Mesenchymal stem cell (in vitro differentiated cells and primary cell): ENCODE results near the gene SOX6.

ENCODE experiments used
- DNase-seq: peaks from one replicate; pipeline ENCODE4 v3.0.0-alpha.2; 2013
- H2AFZ ChIP-seq: one replicate; pipeline ENCODE4 v1.6.1; 2013; ENCODE audit warnings: low read depth, mild to moderate bottlenecking, control low read depth, inconsistent platforms, low read length, moderate library complexity
- H2AK5ac ChIP-seq: 2 replicates; pipeline ENCODE4 v1.6.1; 2013; ENCODE audit warnings: low read length, moderate library complexity, mild to moderate bottlenecking, inconsistent platforms; ENCODE audit not compliant: severe bottlenecking
- H2BK120ac ChIP-seq: one replicate; pipeline ENCODE4 v1.6.1; 2013; ENCODE audit warnings: low read depth, mild to moderate bottlenecking, inconsistent platforms, low read length, moderate library complexity
- H2BK12ac ChIP-seq, 2 experiments: one replicate each; pipeline ENCODE4 v1.6.1; 2013; ENCODE audit warnings: inconsistent platforms in 2 of 2, low read length in 2 of 2, mild to moderate bottlenecking in 2 of 2, moderate library complexity in 2 of 2, control low read depth in 1 of 2
- H2BK15ac ChIP-seq: one replicate; pipeline ENCODE4 v1.6.1; 2013; ENCODE audit warnings: mild to moderate bottlenecking, low read depth, inconsistent platforms; ENCODE audit not compliant: poor library complexity, severe bottlenecking
- H2BK5ac ChIP-seq: 2 replicates; pipeline ENCODE4 v1.6.1; 2013; ENCODE audit warnings: low read depth, mild to moderate bottlenecking, low read length, control low read depth, inconsistent platforms; ENCODE audit not compliant: poor library complexity, severe bottlenecking
- H3K14ac ChIP-seq, 2 experiments: one replicate each; pipeline ENCODE4 v1.6.1; 2013; ENCODE audit warnings: inconsistent platforms in 2 of 2, low read length in 2 of 2, control low read depth in 1 of 2, mild to moderate bottlenecking in 1 of 2, moderate library complexity in 1 of 2
- H3K18ac ChIP-seq, 2 experiments: one replicate each; pipeline ENCODE4 v1.6.1; 2013; ENCODE audit warnings: inconsistent platforms in 2 of 2, low read length in 2 of 2, control low read depth in 1 of 2, low read depth in 1 of 2, mild to moderate bottlenecking in 1 of 2
- H3K23ac ChIP-seq, 2 experiments: one replicate each; pipeline ENCODE4 v1.6.1; 2013; ENCODE audit warnings: inconsistent platforms in 2 of 2, low read length in 2 of 2, mild to moderate bottlenecking in 2 of 2, moderate library complexity in 2 of 2, control low read depth in 1 of 2
- H3K27ac ChIP-seq: 2 replicates; pipeline ENCODE4 v1.5.1; 2013; ENCODE audit warnings: mild to moderate bottlenecking, moderate library complexity, low read length, control low read depth, inconsistent platforms; ENCODE audit not compliant: poor library complexity, severe bottlenecking
- H3K27me3 ChIP-seq, 2 experiments: 2 replicates each; pipeline versions ENCODE4 v1.6.1 to v1.7.0; 2013; ENCODE audit warnings: low read length in 2 of 2, mild to moderate bottlenecking in 2 of 2, moderate library complexity in 2 of 2, control low read depth in 1 of 2, inconsistent platforms in 1 of 2; ENCODE audit not compliant: control insufficient read depth in 1 of 2, insufficient read depth in 1 of 2
- H3K36me3 ChIP-seq, 2 experiments: 2 replicates each; pipeline versions ENCODE4 v1.6.1 to v1.7.0; 2013; ENCODE audit warnings: low read length in 2 of 2, control low read depth in 1 of 2, inconsistent platforms in 1 of 2, low read depth in 1 of 2, mild to moderate bottlenecking in 1 of 2; ENCODE audit not compliant: insufficient read depth in 2 of 2, control insufficient read depth in 1 of 2
- H3K4ac ChIP-seq, 2 experiments: one replicate each; pipeline ENCODE4 v1.6.1; 2013; ENCODE audit warnings: inconsistent platforms in 2 of 2, low read length in 2 of 2, mild to moderate bottlenecking in 2 of 2, moderate library complexity in 2 of 2, control low read depth in 1 of 2, low read depth in 1 of 2
- H3K4me1 ChIP-seq: 2 replicates; pipeline ENCODE4 v1.6.1; 2013; ENCODE audit warnings: low read depth, low read length, control low read depth; ENCODE audit not compliant: control insufficient read depth, insufficient read depth
- H3K4me2 ChIP-seq: 2 replicates; pipeline ENCODE4 v1.6.1; 2013; ENCODE audit warnings: low read length, mild to moderate bottlenecking, inconsistent platforms; ENCODE audit not compliant: poor library complexity, severe bottlenecking
- H3K4me3 ChIP-seq, 2 experiments: 2 replicates each; pipeline versions ENCODE4 v1.5.1 to v1.7.0; 2013; ENCODE audit warnings: low read length in 2 of 2, mild to moderate bottlenecking in 2 of 2, control low read depth in 1 of 2, low read depth in 1 of 2; ENCODE audit not compliant: insufficient read depth in 1 of 2
- H3K79me1 ChIP-seq: replicated peaks from 2 replicates; pipeline ENCODE4 v1.6.1; 2013; ENCODE audit warnings: mild to moderate bottlenecking, control low read depth, low read length, inconsistent platforms; ENCODE audit not compliant: poor library complexity, severe bottlenecking
- H3K9ac ChIP-seq: 2 replicates; pipeline ENCODE4 v1.7.0; 2013; ENCODE audit warnings: mild to moderate bottlenecking, low read length, moderate library complexity
- H3K9me3 ChIP-seq: 2 replicates; pipeline ENCODE4 v1.7.0; 2013; ENCODE audit warnings: mild to moderate bottlenecking, low read length; ENCODE audit not compliant: control insufficient read depth
- H4K8ac ChIP-seq: one replicate; pipeline ENCODE4 v1.6.1; 2013; ENCODE audit warnings: inconsistent platforms, mild to moderate bottlenecking, low read length, moderate library complexity
- H4K91ac ChIP-seq: one replicate; pipeline ENCODE4 v1.6.1; 2013; ENCODE audit warnings: mild to moderate bottlenecking, low read length, inconsistent platforms
- WGBS: methylation state at CpG from one replicate; pipeline ENCODE4 v1.1.7; 2013; ENCODE audit warnings: mixed read lengths; 5-methylcytosine and 5-hydroxymethylcytosine counted together

The SOX6 gene

DNA sequence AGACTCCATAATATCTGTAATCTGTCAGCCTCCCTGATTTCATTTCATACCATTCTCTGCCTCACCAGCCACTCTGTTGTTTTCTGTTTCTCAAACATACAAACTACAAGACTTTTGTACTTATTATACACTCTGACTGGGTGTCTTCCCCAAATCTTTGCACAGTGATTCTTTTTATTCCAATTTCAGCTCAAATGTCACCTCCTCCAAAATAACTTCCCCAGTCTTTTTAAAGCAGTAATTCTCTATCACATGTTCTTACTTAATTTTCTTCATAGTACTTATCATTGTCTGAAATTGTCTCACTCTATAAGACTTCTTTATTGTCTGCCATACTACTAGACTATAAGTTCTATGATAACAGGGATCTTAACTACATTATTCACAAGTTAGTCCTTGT lies 19.6 kb downstream of the SOX6 start:
- no peaks in the 10 kb centered on the region for H3K79me1 ChIP-seq
- no peaks in the 10 kb centered on the region for H3K27me3 ChIP-seq
- H2BK120ac ChIP-seq: no peak overlapping the region
- no peak overlapping the region for H2AFZ ChIP-seq
- H3K9ac ChIP-seq: no peak overlapping the region
- no peak overlapping the region for H3K23ac ChIP-seq
- no peak overlapping the region for H4K8ac ChIP-seq
- H3K4me1 ChIP-seq: no peaks in the 10 kb centered on the region
- no peak overlapping the region for H3K14ac ChIP-seq
- H3K36me3 ChIP-seq: peaks cover 0 to 2% of the 10 kb centered on the region in 2 experiments
- H2BK15ac ChIP-seq: no peak overlapping the region
- H3K4me3 ChIP-seq: no peak overlapping the region
- H2BK12ac ChIP-seq: no peak overlapping the region
- no peak overlapping the region for H3K18ac ChIP-seq
- H4K91ac ChIP-seq: no peak overlapping the region
- H3K27ac ChIP-seq: no peak overlapping the region
- H3K4ac ChIP-seq: no peak overlapping the region
- H2AK5ac ChIP-seq: no peak overlapping the region
- DNase-seq: no peak
- no peaks in the 10 kb centered on the region for H3K9me3 ChIP-seq
- no peak overlapping the region for H2BK5ac ChIP-seq
- no peak overlapping the region for H3K4me2 ChIP-seq

DNA sequence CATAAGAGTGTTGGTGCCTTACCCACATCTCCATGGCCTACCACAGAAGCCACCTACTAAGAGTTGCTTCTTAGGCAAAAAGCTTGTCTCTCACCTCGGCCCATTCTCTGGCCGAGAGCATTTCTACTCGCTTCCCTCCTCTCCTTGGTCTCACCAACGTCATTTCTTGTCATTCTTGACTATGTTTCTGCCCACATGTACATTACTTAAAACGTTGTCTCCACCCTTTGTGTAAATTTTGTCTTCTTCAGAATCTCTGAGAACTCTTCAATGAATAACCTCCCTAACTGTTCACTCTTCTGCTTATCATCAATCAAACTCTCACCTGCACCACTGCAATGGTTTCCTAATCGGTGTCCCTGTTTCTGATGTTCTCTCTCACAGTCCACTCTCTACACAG lies 20.1 kb downstream of the SOX6 start:
- Histone ChIP-seq H3K4ac (no peak overlapping the region), H2AK5ac (no peak overlapping the region), H3K4me3 (no peak overlapping the region), H3K27ac (no peak overlapping the region), H3K14ac (no peak overlapping the region), H2BK15ac (no peak overlapping the region), H4K91ac (no peak overlapping the region), H3K36me3 (peaks cover 0 to 2% of the 10 kb centered on the region in 2 experiments), H2AFZ (no peak overlapping the region), H3K79me1 (peaks cover 2% of the 10 kb centered on the region), H3K9me3 (no peaks in the 10 kb centered on the region), H3K18ac (no peak overlapping the region), H3K4me1 (no peaks in the 10 kb centered on the region), H4K8ac (no peak overlapping the region), H3K27me3 (no peaks in the 10 kb centered on the region), H3K23ac (no peak overlapping the region), H2BK120ac (no peak overlapping the region), H2BK12ac (no peak overlapping the region), H2BK5ac (no peak overlapping the region), H3K4me2 (no peak overlapping the region), H3K9ac (no peak overlapping the region)
- 89% methylated on average over 6 of the region's 6 CpGs for WGBS
- no peak for DNase-seq

DNA sequence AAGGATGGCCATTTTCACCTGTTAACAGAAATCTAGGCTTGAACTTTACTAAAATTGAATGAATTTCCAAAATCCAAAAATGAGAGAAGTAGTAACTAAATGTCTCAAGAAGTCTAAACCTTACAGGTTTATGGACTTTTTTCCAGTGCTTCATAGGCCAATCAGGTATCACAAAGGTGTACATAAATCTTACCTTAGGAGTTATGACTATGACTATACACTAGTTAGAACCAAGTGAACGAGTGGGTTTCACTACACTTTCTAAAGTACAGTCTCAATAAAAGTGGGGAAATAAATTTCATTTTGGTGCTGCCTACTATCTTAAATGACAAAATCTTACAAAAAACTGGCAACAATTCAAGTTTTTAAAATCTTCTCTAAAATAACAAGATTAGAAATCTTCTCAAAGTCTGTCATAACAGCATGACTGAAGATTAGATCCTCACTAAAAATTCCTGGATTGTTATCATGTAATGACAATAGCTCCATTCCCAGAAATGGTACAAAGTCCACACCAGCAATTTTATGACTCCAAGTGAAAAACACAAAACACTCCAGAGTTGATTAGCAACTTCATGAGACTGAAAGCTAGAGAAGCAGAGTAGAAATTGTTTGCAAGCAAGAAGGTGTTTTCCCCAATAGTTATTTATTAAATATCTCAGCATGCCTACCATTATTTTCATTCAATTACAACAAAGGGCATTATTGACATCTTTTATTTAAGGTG lies 20.9 kb downstream of the SOX6 start:
- H3K4me2 ChIP-seq: no peak overlapping the region
- no peak overlapping the region for H3K9ac ChIP-seq
- H3K14ac ChIP-seq: no peak overlapping the region
- H2AFZ ChIP-seq: no peak overlapping the region
- H3K9me3 ChIP-seq: no peaks in the 10 kb centered on the region
- H3K4me3 ChIP-seq: no peak overlapping the region
- H4K8ac ChIP-seq: no peak overlapping the region
- no peaks in the 10 kb centered on the region for H3K36me3 ChIP-seq
- no peak overlapping the region for H3K4ac ChIP-seq
- H3K18ac ChIP-seq: no peak overlapping the region
- H4K91ac ChIP-seq: no peak overlapping the region
- no peak overlapping the region for H3K27ac ChIP-seq
- H3K27me3 ChIP-seq: no peaks in the 10 kb centered on the region
- H2BK12ac ChIP-seq: no peak overlapping the region
- peaks cover 2% of the 10 kb centered on the region for H3K79me1 ChIP-seq
- no peak overlapping the region for H2BK15ac ChIP-seq
- H2AK5ac ChIP-seq: no peak overlapping the region
- H3K4me1 ChIP-seq: no peaks in the 10 kb centered on the region
- WGBS: no CpG with 5 or more reads among the region's 1 CpG
- H2BK5ac ChIP-seq: no peak overlapping the region
- H3K23ac ChIP-seq: no peak overlapping the region
- no peak overlapping the region for H2BK120ac ChIP-seq
- DNase-seq: no peak

DNA sequence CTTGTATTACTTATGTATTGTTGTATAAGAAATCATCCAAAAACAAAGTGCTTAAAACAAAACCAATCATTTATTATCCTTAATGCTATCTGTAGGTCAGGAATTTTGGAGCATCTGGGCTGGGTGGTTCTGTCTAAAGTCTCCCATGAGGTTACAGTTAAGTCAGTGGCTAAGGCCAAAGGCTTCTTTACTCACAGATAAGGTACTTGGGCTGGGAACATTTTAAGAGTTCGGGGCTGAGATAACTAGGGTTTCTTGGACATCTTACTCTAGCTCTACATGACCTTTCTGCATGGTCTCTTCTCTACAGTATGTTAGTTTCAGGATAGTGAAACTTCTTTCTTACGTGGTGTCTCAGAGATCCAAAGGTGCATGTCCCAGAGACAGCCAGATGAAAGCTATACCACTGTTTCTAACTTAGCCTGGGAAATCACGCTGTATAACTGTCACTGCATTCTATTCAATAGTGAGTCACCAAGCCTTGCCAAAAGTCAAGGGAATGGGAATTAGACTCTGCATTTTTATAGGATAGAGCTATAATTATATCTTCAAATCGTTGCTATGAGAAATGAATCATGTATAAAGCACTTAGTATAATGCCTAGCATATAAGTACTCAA lies 29.6 kb downstream of the SOX6 start:
- no peak overlapping the region for H3K23ac ChIP-seq
- H3K79me1 ChIP-seq: peaks cover 4% of the 10 kb centered on the region
- no peak overlapping the region for H2AFZ ChIP-seq
- no peak overlapping the region for H3K18ac ChIP-seq
- H3K4me2 ChIP-seq: no peak overlapping the region
- no peak overlapping the region for H3K4ac ChIP-seq
- no peak overlapping the region for H2BK5ac ChIP-seq
- no peak overlapping the region for H3K9ac ChIP-seq
- H2AK5ac ChIP-seq: no peak overlapping the region
- no peak for DNase-seq
- 97% methylated on average over 3 of the region's 4 CpGs for WGBS
- no peak overlapping the region for H2BK15ac ChIP-seq
- H3K27ac ChIP-seq: no peak overlapping the region
- no peaks in the 10 kb centered on the region for H3K36me3 ChIP-seq
- H4K8ac ChIP-seq: no peak overlapping the region
- H3K4me3 ChIP-seq: no peak overlapping the region
- H3K27me3 ChIP-seq: no peaks in the 10 kb centered on the region
- no peaks in the 10 kb centered on the region for H3K9me3 ChIP-seq
- no peak overlapping the region for H2BK120ac ChIP-seq
- H3K4me1 ChIP-seq: no peaks in the 10 kb centered on the region
- H2BK12ac ChIP-seq: no peak overlapping the region
- no peak overlapping the region for H4K91ac ChIP-seq
- no peak overlapping the region for H3K14ac ChIP-seq
